Amygdala (tissue), 56 donors: ENCODE results near the gene HEXD.

Experiments used
- DNase-seq, 56 donors: peaks; one replicate each; lab custom pipeline; 2025; lab: John Stamatoyannopoulos, UW

HEXD gene

DNA sequence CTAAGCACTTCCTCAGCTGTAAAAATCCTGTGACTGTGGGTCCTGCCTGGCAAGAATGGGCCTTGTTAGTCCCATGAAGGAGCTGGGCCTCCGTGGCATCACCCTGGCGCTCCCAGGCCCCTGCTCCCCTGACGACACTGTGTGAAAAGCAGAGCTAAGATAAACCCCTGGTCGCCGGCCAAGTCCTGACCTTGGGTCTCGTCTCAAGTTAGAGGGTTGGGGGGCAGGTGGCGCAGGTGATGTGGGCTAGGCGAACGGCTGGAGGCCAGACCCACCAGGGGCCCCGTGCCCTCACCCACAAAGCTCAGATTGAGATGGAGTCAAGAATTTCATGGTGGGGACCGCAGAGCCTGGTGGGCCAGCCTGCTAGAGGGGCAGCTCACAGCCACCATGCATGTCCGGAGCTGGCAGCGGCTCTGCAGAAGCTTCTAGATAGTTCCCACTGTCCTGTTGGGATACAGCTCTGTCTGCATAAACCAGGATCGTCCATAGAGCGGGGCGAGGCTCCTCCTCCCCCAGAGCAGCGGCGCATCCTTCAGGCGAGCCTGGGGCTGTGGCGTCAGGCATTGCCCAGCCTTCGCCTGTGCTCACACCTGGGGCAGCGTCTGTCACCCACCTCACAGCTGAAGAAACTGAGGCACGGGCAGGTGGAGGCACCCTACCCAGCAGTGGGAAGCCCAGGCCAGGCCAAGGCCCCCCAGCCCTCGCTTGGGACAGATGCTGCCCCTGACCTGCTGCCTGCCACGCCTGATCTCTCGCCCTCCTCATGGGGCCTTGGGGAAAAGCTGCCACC is 20.4 kb downstream of the HEXD start:
- DNase-seq, result no peak

DNA sequence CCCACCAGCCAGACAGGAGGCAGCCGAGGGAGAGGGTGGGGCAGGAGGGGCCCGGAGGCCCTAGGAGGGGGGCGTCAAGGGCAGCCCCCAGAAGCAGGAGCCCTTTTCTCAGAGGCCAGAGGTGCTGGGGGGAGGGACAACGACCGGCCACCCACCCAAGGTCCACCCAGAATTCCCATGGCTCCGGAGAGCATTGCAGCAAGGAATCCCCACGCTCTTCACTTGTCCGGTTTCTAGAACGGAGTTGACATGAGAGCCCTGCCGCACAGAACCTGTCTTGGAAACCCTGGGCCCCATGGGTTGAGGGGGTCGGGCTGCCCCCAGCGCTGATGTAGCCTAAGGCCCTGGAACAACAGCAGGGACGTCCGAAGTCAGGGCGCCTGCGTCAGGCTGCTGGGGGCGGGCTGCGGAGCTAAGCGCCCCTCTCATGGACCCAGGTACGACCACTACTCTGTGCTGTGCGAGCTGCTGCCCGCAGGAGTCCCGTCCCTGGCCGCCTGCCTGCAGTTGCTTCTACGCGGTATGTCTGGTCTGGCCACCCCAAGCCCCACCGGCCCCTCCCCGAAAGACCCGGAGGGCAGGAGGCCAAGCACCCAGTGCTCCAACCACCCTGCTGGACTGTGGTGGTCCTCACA is 21.2 kb downstream of the HEXD start:
- DNase-seq, result no peak

DNA sequence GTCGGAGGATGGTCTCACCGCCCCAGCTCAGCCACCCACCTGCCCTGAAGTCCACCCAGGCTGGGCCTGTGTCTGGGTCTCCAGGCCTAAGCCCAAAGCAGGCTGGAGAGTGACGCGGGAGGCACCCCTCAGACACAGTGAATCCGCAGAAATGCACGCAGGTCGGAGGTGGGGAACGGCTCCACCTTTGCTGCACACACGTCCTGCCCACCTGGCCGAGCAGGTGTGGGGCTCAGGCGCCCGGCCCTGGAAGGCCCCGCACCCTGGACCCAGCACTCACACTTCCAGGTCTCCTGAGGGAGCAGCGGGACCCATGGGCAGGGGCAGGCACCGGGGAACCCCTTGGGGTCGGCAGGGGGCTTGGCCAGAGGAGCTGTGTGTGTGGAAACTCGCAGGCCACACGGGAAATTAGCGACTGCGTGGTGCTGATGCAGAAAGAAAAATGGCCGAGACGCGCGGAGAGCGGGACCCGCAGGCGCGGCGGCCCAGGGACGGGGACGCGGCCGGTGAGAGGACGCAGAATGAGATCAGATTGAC is 21.8 kb downstream of the HEXD start:
- DNase-seq, result no peak

DNA sequence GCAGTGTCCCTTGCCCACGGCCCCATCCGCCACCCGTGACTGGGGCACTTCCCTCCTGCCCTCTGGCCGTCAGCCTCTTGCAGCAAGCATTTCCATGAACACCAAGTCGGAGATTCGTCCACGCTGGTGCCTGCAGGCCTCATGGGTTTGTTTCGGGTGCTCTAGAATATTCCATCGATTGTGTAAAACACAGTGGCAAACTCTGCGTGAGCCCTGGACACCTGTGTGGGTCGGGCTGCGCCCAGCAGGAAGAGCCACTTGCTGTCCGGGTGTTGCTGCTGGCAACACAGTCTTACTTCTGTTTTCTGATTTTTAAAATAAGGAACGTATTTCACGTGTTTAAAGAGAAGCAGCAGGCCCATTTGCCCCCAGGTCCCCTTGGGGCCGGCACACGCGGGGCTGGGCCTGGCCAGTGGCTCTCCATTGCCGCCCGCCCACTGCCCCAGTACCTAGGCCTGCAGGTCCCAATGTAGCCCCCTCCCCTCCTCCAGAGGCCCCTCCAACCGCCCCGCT is 22.4 kb downstream of the HEXD start:
- DNase-seq, result peak in 3 of 56 donors; percentile 13 to 58 (median 24)

DNA sequence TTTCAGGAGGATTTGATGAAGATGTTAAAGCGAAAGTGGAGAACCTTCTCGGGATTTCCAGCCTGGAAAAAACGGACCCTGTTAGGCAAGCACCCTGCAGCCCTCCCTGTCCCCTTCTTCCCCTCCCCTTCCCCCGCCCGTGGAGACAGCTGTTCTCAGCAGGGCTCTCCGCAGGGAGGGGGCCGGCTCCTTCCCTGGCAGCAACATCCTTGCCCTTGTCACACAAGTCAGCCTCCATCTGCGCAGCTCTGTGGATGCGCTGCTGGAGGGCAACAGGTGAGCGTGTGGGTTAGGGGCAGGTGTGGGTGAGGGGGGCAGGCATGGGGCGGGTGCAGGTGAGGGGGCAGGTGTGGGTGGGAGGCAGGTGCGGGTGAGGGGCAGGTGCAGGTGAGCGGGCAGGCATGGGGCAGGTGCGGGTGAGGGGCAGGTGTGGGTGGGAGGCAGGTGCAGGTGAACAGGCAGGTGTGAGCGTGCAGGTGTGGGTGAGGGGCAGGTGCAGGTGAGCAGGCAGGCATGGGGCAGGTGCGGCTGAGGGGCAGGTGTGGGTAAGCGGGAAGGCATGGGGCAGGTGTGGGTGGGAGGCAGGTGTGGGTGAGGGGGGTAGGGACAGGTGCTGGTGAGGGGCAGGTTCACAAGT is 23.0 kb downstream of the HEXD start:
- peak in 1 of 56 donors; percentile 37 for DNase-seq

DNA sequence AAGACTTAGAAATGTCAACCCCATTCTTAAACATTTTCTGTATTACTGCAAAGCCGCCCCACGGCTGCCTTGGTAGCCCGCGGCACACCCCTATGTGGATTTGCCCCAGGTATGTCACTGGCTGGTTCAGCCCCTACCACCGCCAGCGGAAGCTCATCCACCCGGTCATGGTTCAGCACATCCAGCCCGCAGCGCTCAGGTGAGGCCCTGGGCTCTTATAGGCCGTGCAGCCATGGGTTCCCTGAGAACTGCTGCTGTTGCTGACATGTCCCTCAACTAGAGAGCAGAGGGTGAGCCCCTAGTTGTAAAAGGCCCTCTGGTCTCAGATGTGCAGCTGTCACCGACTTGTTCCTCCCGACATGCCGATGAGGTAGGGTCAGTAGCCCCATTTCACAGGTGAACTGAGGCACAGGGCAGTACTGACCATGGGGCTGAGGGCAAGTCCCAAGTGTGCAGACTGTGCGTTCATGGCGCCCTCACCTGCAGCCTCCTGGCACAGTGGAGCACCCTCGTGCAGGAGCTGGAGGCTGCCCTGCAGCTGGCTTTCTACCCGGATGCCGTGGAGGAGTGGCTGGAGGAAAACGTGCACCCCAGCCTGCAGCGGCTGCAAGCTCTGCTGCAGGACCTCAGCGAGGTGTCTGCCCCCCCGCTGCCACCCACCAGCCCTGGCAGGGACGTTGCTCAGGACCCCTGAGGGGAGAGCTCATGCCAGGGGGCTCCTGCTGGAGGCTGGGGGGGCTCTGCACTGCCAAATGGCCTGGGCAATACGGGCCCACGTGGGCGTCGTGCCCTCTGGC is 23.7 kb downstream of the HEXD start:
- DNase-seq, result no peak

DNA sequence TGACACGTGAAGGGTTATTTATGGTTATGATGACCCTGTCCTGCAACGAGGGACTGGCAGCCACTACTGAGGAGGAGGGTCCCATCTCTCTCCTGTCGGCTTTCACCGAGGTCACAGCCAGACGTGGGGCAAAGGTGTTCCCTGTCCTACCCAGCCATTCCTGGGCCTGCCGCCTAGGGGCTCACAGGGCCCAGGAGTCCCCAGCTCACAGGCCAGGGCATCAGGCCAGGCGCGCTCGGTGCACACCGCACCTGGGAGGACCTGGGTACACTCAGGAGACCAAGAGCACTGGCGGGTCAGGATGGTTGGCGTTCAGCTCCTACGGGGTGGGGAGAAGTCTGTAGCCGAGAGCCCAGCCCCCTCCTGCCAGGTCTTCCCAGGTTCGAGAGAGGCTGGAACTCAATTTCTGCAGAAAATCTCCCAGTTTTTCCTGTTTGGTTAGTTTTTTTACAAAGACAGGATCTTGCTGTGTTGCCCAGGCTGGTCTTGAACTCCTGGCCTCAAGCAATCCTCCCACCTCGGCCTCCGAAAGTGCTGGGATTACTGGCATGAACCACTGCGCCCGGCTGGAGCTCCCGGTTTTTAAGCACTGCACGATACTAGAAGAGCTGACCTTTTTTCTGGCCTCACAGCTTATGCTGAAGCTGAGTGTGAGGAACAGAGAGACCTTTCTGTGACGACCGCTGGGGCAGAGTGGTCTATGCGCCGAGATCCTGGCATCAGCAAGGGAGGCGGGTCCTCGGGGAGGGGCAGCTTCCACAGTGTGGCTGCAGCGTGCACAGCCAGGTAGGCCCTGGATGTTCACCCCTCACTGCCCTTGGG is 24.7 kb downstream of the HEXD start:
- DNase-seq, result no peak

DNA sequence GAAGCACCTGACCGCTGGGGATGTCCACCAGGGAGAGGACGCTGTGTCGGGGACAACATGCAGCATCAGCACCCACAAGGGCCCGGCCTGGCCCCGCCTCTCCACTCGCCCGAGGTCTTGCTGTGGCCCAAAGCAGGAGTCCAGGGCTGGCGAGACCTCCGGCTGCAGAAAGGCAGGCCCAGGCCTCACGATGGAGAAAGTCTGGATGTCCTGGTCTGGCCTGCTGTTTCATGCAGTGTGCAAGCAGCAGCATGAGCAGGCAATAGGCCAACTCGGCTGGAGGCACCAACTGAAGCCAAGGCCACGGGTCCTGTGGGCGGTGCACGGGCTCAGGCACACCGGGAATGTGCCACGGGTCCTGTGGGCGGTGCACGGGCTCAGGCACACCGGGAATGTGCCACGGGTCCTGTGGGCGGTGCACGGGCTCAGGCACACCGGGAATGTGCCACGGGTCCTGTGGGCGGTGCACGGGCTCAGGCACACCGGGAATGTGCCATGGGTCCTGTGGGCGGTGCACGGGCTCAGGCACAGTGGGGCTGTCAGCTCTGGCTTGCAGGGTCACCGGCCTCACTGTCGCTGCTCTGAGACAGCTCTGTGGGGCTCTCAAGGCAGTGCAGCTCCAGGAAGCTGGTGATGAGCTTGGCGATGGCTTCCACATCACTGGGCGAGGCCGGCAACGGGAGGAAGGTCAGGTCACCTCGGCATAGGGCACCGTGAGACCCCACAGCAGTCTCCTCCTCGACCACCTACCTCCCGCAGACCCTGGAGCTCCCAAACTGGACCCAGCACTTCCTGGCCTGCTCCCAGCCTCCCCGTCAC is 25.5 kb downstream of the HEXD start:
- peak in 6 of 56 donors; percentile 10 to 52 (median 18) for DNase-seq

DNA sequence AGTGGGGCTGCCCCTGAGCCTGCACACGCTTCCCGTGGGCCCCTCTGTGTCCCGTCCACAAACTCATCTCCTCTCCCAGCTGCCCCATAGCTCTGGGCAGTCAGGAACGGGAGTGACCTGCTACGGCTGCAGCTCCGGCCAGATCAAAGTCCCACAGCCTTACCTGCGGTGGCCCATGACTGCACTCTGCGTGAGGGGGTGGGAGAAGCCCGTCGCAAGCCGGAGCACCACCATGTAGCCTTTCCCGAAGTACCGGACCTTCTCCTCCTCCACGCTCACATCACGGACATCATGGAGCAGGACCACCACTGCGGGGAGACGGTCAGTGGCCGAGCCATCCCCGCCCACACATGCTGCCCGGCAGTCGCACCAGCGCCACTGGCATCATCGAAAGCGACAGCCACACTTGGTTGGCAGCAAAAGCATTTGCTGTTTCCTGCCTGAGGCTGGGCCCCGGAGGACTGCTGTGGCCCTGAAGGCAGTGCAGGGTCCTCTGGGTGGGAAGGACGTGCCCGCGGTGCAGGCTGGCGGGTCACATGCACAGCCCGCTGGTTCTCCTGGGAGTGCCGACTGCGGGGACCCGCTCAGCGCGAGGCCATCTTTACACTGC is 26.2 kb downstream of the HEXD start:
- DNase-seq, result no peak

DNA sequence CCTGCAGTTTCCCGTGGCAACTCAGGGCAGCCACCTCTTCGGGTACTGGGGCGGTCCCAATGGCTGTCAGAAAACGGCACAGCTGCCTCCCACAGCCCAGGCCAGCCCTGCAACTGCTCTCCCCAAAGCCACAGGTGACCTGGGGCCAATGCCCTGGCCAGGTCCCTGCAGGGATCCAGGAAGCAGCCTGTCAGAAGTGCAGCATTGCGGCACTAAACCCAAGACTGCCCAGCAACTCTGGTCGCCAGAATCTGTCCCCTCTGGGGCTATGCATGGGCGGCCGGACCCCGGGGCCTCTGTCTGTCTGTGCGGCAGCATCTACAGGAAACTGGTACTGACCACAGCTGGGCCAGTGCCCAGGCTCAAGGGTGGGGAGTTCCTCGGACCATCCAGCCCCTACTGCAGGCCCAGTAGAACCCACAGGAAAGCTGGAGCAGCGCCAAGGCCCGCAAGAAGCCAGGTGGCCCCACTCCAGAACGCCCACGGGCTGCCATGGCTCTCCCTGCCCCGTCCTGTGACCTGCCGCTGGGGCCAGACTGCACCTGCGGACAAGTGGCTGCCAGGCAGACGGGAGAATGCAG is 26.9 kb downstream of the HEXD start:
- peak in 9 of 56 donors; percentile 19 to 52 (median 32) for DNase-seq

DNA sequence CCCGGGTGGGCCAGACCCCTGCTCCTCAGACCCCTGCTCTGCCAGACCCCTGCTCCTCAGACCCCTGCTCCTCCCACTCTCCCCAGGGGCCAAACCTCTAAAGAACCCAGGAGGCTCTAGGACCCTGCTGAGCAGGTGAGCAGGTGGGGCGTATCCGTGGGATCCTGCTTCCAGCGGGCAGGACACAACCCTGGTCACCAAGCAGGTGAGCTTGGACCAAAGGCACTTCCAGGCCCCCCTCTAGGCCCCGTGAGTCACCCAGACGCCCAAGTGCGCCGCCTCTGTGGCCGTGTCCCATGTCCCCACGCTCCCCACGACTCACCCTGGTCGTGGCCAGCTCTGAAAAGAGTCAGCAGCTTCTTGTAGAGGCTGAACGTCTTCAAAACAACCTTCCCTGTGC is 27.4 kb downstream of the HEXD start:
- no peak for DNase-seq

DNA sequence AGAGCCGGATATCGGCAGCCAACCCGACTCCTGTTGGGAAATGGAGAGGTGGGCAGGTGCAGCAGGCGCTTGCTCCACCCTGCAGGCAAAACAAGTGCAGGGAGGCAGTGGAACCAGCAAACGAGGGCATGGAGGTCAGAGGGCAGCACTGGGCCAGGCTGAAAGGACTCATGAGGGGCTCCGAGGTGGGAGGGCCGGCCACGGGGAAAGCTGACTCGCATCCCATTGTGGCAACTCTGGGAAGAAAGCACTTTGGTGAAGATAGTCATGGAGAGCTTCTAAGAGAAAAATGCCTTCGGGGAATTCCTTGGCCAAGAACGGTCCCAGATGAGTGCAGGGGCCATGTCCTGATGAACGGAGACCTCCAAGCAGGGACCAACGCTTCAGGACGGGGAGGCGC is 28.0 kb downstream of the HEXD start:
- DNase-seq, result no peak

DNA sequence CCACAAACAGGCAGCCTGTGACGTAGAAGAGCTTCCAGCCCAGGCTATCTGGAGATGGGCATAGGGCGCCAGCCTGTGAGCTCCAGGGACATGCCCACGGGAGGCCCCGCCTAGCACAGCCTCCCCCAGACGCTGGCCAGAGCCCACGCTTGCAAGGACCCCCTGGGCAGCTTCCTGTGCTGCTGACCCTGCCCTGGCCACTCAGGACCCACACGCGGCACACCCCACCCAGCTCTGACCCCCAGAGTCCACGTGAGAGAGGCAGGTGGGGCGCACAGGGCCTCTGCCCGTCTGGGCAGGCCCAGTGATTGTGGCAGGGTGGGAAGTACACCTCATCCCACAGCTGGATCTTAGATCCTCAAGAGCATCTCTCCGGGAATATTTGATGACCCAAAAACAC is 28.5 kb downstream of the HEXD start:
- no peak for DNase-seq

DNA sequence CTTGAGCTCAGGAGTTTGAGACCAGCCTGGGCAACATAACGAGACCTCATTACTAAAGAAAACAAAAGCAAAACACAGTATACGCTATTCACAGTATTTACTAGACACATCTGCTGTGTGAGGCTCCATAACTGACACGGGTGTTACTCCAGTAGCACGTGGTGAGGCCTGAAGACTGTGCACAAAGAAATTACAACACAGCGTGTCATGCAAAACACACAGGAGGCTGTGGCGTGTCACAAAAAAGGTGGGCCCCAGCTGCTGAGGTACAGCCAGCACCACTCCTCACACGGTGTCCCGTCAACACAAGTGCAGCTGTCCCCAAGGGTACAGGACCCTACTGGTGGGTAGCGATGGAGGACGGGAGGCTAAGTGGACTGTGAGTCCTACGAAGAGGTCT is 29.7 kb downstream of the HEXD start:
- no peak for DNase-seq

DNA sequence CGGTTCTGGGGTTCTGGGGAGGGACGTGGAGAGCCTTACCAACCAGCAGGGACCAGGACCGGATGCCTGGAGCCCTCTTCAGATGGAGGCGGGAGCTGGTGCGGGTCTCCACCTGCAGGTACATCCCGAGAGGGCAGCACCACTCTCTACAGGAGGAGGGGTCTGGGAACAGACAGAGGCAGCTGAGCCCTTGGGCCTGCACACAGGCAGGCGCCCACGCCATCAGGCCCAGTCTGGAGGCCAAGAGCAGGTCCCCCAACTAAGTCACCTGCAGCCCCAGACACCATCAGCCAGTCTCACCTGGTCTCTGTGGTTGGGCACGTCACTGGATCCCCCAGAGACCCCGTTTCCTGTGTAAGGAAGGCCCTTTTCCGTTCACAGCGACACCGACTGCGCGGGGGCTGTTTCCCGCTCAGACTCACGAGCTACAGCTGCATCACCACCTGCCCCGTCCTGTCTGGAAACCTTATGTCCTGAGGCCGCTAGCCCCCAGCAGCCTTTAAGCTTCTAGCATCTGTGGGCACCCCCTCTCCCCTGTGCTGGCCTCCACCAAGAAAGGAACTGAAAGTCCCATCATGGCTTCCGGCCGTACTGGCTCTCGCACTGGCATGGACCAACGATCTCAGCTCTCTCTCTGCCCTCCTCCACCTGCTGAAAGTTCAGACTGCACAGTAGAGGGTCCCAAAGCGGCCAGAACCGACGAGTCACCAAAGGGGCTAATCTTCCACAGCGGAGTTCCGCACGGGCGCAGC is 31.2 kb downstream of the HEXD start:
- DNase-seq, result no peak

DNA sequence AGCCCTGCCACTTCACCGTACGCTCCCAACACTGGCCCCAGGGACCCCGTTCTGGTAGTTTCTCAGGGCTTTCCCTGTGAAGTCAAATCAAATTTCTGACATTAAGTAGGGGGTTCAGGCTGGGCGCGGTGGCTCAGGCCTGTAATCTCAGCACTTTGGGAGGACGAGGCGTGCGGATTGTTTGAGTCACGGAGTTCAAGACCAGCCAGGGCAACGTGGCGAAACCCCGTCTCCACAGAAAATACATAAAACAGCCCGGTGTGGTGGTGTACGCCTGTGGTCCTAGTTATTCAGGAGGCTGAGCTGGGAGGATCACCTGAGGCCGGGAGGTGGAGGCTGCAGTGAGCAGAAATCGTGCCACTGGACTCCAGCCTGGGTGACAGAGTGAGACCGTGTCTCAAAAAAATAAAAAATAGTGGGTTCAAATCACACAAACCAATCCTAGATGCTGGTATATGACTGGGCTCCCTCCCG is 31.8 kb downstream of the HEXD start:
- DNase-seq, result no peak
